Lower leg skin (tissue), 4 donors: ENCODE data around the gene SIRT5. TPM values are rescaled to one million over a fixed set of nuclear protein-coding genes. Genes with fewer than 3 reads are reported as not detected.

Source experiments
- DNase-seq, 2 donors: peaks; one replicate each; pipeline ENCODE4 v3.0.0-alpha.2; 2019; ENCODE audit warnings: low spot score in 2 of 2
- H3K4me3 ChIP-seq: fragments of 200-600 bp; sonication (generic); 2 replicates; pipeline ENCODE4 v1.5.1; 2017; ENCODE audit warnings: mild to moderate bottlenecking, low read depth; ENCODE audit not compliant: poor library complexity, severe bottlenecking
- POLR2A ChIP-seq, 2 donors: fragments of 450-650 bp; IDR thresholded peaks; one replicate each; pipeline ENCODE4 v1.6.1; 2016 to 2017; ENCODE audit warnings: antibody characterized with exemption in 2 of 2, mild to moderate bottlenecking in 1 of 2, moderate library complexity in 1 of 2
- WGBS, 2 donors: methylation state at CpG; one replicate each; pipeline ENCODE4 v1.1.5; 2018; 5-methylcytosine and 5-hydroxymethylcytosine counted together
- intact Hi-C: fragments of 100-400 bp; cut with DNase I; formaldehyde crosslinking; loops from one replicate; pipeline ENCODE4 v1.15.0; 2023; ENCODE audit warnings: low total_unique reads
- total RNA-seq, 4 donors: library from RNA; depleted of rRNA; stranded (reverse); fragments of >200 nt; gene quantifications; one replicate each; pipeline ENCODE4 v1.1.0, GENCODE V29; 2016
- TF ChIP-seq, protein P1 (sequence below), 3 donors: fragments of 450-650 bp; IDR thresholded peaks; one replicate each; pipeline ENCODE4 v1.5.1; 2016; ENCODE audit warnings: antibody characterized with exemption in 3 of 3, mild to moderate bottlenecking in 3 of 3, moderate library complexity in 2 of 3

The SIRT5 gene
- total RNA-seq, 4 donors from 2014 or later: 5.5 to 12.7 (median 5.9) TPM

DNA sequence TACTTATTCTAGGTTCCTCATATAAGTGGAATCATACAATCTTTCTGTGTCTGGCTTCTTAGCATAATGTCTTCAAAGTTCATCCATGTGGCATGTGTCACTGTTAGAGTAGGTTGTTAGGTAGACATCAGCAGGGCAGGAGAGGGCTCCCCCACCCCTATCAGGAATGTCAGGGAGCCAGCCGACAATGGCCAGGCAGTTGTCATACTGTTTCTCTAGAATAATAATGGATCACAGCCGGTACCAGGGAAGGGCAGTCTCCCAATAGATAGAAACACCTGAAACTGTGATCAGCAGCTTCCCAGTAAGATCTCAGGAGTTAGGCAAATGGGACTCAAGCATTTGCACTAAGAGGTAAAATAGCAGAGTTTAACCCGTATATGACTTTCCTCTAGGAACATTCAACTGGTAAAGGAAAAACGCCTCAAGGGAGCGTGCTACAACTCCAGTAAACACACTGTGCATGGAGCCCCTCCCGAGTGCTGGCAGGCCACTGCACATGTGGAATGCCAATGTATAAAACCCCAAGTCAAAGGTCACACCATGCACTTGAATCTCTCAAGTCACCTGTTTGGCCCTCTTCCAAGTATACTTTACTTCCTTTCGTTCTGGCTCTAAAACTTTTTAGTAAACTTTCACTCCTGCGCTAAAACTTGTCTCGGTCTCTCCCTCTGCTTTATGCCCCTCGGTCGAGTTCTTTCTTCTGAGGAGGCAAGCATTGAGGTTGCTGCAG is 29.8 kb upstream of the SIRT5 start:
- intact Hi-C loops: no loop called here
- no peak for DNase-seq
- 83% methylated on average over 11 of the region's 11 CpGs for WGBS, 2 donors
- H3K4me3 ChIP-seq: no peak overlapping the region
- TF ChIP-seq, protein P1, sequence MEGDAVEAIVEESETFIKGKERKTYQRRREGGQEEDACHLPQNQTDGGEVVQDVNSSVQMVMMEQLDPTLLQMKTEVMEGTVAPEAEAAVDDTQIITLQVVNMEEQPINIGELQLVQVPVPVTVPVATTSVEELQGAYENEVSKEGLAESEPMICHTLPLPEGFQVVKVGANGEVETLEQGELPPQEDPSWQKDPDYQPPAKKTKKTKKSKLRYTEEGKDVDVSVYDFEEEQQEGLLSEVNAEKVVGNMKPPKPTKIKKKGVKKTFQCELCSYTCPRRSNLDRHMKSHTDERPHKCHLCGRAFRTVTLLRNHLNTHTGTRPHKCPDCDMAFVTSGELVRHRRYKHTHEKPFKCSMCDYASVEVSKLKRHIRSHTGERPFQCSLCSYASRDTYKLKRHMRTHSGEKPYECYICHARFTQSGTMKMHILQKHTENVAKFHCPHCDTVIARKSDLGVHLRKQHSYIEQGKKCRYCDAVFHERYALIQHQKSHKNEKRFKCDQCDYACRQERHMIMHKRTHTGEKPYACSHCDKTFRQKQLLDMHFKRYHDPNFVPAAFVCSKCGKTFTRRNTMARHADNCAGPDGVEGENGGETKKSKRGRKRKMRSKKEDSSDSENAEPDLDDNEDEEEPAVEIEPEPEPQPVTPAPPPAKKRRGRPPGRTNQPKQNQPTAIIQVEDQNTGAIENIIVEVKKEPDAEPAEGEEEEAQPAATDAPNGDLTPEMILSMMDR (IDR thresholded peaks at IDR 0.05): no peak
- no peak for TF ChIP-seq POLR2A (IDR thresholded peaks at IDR 0.05)

DNA sequence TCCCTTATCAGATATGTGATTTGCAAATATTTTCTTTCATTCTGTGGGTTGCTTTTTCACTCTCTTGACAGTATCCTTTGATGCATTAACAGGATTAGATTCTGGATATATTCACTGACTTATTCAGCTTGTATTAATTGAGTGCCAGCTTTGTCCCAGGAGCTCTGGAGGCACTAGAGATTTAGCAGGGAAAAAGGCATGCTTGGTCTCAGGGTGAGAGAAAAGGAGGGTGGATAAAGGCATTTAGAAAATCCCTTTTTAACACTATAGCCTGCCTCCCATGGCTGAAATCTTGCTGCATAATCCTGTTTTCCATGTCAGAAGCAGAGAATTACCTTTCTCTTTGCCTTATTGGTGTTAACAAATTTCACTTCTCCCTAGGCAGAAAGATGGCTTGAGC is 28.5 kb upstream of the SIRT5 start:
- TF ChIP-seq POLR2A (IDR thresholded peaks at IDR 0.05): no peak
- TF ChIP-seq, protein P1 (IDR thresholded peaks at IDR 0.05): no peak
- intact Hi-C loops: no loop called here

DNA sequence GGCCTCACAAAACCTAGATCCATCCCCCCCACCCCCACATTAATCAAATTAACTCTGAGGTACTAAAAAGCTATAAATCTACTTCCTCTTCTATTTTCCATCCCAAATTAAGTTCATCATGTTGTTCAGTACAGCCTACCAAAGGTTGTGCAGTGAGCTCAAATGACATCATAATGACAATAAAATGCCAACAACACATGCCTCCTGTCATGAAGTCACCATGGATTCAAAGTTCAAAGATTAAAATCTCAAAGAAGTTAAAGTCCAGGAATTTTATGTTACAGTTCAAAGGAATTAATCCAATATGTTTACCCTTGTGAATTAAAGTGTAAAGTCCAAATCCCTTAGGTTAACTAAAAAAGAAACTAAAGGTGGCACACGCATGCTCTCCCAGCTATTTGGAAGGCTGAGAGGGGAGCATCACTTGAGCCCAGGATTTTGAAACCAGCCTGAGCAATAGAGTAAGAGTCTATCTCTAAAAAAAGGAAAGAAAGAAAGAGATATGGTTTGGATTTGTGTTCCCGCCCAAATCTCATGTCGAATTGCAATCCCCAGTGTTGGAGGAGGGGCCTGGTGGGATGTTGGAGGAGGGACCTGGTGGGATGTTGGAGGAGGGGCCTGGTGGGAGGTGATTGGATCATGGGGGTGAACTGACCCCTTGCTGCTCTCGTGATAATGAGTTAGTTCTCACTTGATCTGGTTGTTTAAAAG is 25.7 kb upstream of the SIRT5 start:
- TF ChIP-seq, protein P1 (IDR thresholded peaks at IDR 0.05): no peak
- no peak for TF ChIP-seq POLR2A (IDR thresholded peaks at IDR 0.05)
- H3K4me3 ChIP-seq: no peak overlapping the region
- no peak for DNase-seq
- WGBS, 2 donors: 81 to 88% methylated on average over 4 of the region's 4 CpGs
- intact Hi-C loops: no loop called here

More for the DNA sequence above, 28.5 kb upstream of the SIRT5 start:
- no peak overlapping the region for H3K4me3 ChIP-seq
- no peak for DNase-seq

DNA sequence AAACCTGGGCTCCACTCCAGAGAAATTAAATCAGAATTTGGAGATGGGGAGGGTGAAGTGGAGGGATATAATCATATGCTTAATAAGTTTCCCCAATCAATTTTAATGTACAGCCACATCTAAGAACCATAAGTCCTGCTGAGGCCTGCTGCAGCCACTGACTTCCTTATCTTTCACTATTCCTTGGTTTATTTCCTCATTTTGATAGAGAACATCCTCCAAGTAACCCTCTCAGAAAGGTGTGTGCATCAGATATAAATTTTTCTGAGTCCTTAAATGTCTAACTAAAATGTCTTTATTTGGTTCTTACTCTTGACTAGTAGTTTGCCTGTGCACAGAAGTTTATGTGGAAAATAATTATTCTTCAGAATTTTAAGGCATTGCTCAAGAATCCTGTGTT is 23.7 kb upstream of the SIRT5 start:
- TF ChIP-seq, protein P1 (IDR thresholded peaks at IDR 0.05): no peak
- TF ChIP-seq POLR2A (IDR thresholded peaks at IDR 0.05): no peak
- DNase-seq: no peak
- no peak overlapping the region for H3K4me3 ChIP-seq

DNA sequence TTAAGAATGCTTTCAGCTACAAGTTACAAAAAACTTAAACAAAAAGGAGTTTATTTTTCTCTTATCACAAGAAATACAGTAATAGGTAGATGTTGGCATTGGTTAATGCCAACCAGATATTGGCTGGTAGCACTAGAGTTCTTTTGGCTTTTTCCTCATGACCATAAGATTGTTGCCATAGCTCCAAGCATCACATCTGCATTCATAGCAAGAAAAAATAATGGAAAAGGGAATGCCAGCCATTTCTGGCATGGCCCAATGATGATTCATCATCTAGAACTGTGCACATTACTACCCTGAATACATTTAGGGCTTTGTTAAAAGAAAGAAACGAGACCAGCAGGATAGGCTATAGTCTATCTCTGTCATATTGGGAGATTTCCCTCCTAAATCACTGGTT is 20.8 kb upstream of the SIRT5 start:
- DNase-seq: no peak
- intact Hi-C loops: no loop called here
- no peak overlapping the region for H3K4me3 ChIP-seq
- TF ChIP-seq, protein P1 (IDR thresholded peaks at IDR 0.05): no peak
- TF ChIP-seq POLR2A (IDR thresholded peaks at IDR 0.05): no peak
- 59 to 100% methylated on average over 1 of the region's 1 CpG for WGBS, 2 donors

More for the DNA sequence above, 23.7 kb upstream of the SIRT5 start:
- intact Hi-C loops: no loop called here
